HG02763 (cell line): ENCODE results near the gene PPP2R1A.
A peak's percentile ranks its signal among the peaks of the same experiment; 100 is the strongest.
"Not testable (repeated sequence)": the region's sequence is repeated elsewhere in the genome, so short reads cannot be mapped to it uniquely, and the experiment has no call there.

ENCODE experiments used
- ATAC-seq: cut with Tn5 transposase; IDR thresholded peaks from one replicate; pipeline ENCODE4 v1.9.1; 2021; ENCODE audit warnings: mild to moderate bottlenecking, moderate library complexity; ENCODE audit not compliant: unreplicated experiment

The PPP2R1A gene

DNA sequence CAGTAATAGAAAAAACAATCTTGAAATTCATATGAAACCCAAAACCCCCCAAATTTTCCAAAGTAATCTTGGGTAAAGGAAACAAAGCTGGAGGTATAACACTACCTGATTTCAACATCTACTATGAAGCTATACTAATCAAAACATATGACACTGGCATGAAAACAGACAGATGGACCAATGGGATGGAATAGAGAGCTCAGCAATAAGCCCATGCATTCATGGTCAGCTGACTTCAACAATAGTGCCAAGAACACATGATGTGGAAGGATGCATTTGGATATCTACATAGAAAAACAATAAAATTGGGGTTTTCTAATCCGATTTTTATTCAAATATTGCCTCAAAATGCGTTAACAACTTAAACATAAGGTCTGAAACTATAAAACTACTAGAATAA, 47.3 kb downstream of the PPP2R1A start:
- no peak for ATAC-seq

DNA sequence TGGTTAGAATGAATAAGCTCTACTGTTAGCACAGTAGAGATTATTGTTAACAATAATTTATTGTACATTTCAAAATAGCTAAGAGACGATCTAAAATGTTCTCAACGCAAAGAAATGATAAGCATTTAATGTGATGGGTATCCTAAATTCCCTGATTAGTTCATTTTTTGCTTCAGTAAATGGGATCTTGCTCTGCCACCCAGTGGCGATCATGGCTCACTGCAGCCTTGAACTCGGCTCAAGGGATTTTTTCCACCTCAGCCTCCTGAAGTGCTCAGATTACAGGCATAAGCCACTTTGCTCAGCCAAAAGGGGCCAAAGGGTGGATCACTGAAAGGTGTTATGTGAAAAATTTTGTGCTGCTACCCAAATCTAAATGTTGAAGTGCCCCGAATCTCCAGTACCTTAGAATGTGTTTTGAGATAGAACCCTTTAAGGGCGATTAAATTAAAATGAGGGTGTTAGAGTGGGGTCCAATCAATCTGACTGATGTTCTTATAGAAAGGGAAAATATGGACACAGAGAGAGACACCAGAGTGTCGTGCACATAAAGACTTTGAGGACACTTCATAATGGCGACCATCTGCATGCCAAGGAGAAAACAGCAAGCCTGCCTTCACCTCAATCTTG, 48.0 kb downstream of the PPP2R1A start:
- no peak for ATAC-seq

GRCh38 chr19:52244021-52244420, 54.2 kb downstream of the PPP2R1A start:
- no peak for ATAC-seq

GRCh38 chr19:52248241-52248640, 58.4 kb downstream of the PPP2R1A start:
- ATAC-seq: no peak

GRCh38 chr19:52258426-52258825, 68.6 kb downstream of the PPP2R1A start:
- ATAC-seq: no peak

GRCh38 chr19:52265556-52265955, 75.7 kb downstream of the PPP2R1A start:
- ATAC-seq: not testable (repeated sequence)

DNA sequence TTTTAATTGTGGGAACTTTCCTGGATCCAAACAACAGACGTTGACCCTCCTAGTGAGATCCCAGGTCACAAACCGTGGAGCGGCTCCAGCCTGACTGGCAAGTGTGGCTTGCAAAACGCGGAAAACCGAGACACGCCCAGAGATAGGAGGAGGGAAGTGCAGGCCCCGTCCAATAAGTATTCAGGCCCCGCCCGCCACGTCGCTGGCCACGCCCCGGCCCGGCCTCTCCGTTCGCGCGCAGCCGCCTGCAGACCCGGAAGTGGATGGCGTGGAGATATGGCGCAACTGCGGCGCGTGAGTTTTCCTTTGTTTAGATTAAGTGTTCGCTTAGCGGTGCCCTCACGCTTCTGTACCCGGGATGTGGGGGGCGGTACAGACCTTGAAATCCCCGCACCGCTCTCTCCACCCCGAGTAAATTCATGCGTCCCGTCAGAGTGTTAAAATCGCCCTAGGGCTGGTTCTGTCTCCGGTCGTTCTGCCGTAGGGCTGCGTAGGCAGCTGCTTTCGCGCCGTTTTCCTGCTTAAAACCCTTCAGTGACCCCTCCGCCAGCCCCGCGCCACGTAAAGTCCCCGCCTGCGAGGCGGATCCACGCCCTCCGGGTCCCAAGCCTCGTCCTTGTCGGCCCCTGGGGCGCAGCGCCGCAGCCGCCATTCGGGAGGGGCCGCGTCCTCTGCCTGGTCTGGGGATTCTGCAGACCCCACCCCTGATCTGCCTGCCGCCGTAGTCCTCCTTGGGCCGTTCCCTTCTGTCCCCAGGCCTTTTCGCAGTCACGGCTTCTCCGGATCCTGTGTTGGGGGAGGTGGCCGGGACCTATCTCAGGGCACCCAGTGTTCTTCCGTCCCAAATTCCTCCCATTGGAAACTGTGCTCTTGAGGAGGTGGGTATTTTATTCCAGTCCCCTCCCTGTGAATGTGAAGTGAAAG, 79.7 kb downstream of the PPP2R1A start, which contains the start of gene ZNF766:
TSS of gene ZNF766 (plus strand) at position 250 of the 924 bp plus-strand sequence. CDS start at position 277, 27 bp downstream.
- peak; percentile 95 for ATAC-seq

DNA sequence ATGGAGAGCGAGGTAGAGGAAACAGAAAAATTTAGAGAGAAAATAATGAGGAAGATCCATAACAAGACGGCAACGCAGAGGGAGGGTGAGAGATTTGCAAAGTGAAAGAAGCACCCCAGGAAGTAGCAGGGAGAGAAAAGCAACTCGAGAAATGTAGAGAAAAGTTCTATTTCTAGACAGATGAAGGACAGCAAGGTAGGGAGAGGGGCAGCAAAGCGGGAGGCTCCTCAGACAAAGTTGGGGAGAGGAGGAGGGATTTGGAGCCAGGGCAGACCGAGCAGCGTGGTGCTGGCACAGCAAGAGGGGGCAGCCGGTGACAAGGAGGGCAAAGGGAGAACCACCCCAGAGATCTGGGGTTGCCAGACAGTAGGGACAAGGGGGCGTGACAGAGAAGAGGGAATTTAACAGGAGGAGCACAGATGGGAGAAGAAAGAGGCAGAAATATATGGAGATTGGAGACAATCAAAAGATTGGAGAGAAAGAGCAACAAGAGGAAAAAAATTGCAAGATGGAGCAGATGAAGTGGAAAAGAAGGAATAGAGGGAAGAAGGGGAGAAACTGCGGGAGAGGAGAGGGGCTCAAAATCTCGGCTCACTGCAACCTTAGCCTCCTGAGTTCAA, 80.5 kb downstream of the PPP2R1A start:
- ATAC-seq: no peak

GRCh38 chr19:52273301-52273700, 83.4 kb downstream of the PPP2R1A start:
- ATAC-seq: no peak

DNA sequence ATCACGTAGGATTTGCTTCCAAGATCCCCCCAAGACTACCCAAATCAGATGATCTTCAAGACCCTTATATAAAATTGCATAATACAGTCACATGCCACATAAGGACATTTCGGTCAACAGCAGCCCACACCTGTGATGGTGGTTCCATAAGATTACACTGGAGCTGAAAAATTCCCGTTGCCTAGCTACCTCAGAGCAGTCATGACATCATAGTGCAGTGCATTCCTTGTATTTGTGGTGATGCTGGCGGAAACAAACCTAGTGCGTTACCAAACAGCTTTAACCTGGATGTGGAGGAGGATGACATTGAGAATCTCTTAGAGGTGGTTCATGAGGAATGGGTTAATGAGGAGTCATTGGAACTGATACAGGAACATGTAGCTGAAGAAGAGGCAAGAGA, 84.3 kb downstream of the PPP2R1A start:
- no peak for ATAC-seq

DNA sequence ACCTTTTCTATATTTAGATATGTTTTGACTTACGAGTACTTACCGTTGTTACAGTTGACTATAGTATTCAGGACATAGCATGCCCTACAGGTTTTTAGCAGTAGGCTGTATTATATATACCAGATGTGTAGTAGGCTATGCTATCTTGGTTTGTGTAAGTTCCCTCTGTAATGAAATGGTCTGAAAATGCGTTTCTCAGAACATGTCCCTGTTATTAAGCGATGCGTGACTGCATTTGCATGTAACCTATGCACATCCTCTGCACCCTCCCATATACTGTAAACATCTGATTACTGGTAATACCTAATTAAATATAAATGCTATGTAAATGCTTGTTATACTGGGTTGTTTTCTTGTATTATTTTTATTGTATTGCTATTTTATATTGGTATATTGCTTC, 86.1 kb downstream of the PPP2R1A start:
- no peak for ATAC-seq

GRCh38 chr19:52277471-52277870, 87.6 kb downstream of the PPP2R1A start:
- no peak for ATAC-seq
